Endometrial microvascular endothelial cells (primary cell): Measurements from ENCODE around the gene NAA16. TPM values are rescaled to one million over a fixed set of nuclear protein-coding genes. Genes with fewer than 3 reads are reported as not detected.
"Not testable (repeated sequence)": the region's sequence is repeated elsewhere in the genome, so short reads cannot be mapped to it uniquely, and the experiment has no call there.

Source experiments
- in situ Hi-C: cut with HindIII; loops from 2 replicates; pipeline ENCODE4 v1.10.0; 2017; ENCODE audit warnings: low sequenced_read_pairs, low pct_unique_long_range_greater_than_20kb; ENCODE audit errors: inconsistent ontology term
- total RNA-seq: library from RNA; depleted of rRNA; stranded (reverse); fragments of >200 nt; gene quantifications from one replicate; pipeline ENCODE4 v1.2.3, GENCODE V29; 2015; ENCODE audit errors: inconsistent ontology term

Gene NAA16
- total RNA-seq, 1 donor from 2014 or later, result 11.5 TPM

- in situ Hi-C loops, result no loop called here
These were observed 34.3 kb downstream of the NAA16 start for GRCh38 chr13:41345165-41345913.

DNA sequence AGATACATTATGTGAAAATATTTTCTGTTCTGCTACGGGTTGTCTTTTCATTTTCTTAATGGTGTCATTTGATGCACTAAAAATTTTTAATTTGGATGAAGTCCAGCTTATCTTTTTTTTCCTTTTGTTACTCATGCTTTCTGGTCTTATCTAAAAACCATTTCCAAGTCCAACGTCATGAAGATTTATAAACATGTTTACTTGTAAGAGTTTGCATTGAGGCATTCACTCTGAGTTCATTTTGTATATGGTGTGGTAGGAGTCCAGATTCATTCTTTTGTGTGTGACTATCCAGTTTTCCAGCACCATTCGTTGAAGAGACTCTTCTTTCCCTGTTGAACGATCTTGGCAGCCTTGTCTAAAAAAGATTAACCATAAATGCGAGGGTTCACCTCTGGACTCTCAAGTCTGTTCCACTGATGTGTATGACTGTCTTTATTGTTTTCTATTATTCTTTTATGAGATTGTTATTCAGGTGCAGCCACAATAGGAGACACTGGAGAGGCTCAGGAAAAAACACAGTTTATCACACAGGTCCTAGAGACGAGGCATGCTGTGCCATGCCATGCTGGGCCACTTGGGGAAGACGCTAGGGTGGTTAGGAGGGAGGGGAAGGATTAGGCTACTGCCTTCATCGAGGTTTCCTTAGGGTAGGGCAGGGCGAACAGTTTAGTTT lies 35.0 kb downstream of the NAA16 start:
- in situ Hi-C loops, result no loop called here

DNA sequence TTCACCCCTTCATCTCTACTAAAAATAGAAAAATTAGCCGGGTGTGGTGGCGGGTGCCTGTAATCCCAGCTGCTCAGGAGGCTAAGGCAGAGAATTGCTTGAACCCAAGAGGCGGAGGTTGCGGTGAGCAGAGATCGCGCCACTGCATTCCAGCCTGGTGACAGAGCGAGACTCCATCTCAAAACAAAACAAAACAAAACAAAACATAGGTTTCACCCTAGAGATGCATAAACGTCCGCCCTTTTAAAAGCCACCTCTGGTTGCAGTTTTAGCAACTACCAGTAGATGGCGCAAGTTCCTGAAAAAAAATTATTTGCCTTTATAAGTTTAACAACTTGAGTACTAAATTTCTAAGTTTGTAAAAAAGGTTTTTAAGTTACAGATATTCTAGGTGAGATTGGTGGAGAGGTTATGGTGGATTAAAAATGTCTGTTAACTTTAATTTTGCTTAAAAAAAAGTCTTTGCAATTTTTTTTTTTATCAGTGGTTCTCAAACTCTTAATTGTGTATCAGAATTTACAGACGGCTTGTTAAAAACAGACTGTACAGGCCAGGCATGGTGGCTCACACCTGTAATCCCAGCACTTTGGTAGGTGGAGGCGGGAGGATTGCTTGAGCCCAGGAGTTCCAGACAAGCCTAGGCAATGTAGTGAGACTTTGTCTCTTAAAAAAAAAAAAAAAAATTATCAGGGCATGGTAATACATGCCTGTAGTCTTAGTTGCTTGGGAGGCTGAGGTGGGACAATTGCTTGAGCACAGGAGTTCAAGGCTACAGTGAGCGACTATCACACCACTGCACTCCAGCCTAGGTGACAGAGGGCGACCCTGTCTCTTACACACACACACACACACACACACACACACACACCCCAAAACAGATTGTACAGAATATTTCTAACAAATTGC lies 42.1 kb downstream of the NAA16 start:
- in situ Hi-C loops, result no loop called here

GRCh38 chr13:41354416-41354815 lies 43.3 kb downstream of the NAA16 start:
- in situ Hi-C loops, result no loop called here

DNA sequence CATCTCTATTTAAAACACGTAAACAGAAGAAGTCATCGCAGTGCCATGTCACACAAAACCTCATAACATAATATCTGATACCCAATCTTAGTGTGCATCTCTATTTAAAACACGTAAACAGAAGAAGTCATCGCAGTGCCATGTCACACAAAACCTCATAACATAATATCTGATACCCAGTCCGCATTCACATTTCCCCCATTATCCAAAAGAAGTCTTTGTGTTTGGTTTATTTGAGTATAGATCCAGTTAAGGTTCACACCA lies 45.2 kb downstream of the NAA16 start:
- in situ Hi-C loops, result not testable (repeated sequence)

- in situ Hi-C loops, result no loop called here
These were observed 45.7 kb downstream of the NAA16 start for GRCh38 chr13:41356786-41357185.

- in situ Hi-C loops, result no loop called here
These were observed 50.4 kb downstream of the NAA16 start for GRCh38 chr13:41361491-41361890.

GRCh38 chr13:41364043-41364442 lies 53.0 kb downstream of the NAA16 start:
- in situ Hi-C loops, result no loop called here

DNA sequence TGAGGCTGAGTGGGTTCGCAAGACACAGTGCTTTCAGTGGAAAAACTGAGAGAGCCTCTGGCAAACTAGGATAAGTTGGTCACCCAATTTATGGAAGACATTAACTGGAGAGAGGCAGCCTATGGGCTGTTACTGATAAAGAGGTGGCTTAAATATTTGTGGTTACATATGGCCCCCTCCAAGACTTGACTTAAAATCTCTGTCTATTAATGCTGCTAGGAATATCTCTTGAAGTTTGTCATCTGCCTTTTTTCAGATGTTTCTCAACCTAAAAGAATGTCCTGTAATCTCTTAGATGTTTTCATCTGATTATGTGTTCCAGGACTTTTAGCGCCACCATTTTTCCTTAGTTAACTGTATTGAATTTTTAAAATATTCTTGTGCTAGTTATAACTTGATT lies 54.6 kb downstream of the NAA16 start:
- in situ Hi-C loops, result no loop called here

DNA sequence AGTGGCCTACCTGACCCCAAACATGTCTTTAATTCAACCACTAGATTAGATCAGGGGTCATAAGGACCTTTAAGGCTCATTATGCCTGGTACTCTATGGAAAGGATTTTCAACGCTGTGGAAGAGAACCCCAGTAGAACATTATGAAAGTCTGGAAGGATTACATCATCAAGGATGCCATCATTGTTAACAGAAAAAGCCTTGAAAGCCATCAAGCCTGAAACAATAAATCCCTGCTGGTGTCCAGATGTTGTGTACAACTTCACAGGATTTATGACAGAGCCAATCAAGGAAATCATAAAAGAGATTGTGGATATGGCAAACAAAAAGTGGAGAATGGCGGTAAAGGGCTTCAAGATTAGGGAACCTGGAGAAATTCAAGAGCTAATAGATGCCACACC lies 59.7 kb downstream of the NAA16 start:
- in situ Hi-C loops, result no loop called here

GRCh38 chr13:41377446-41377845 lies 66.4 kb downstream of the NAA16 start:
- in situ Hi-C loops, result no loop called here

DNA sequence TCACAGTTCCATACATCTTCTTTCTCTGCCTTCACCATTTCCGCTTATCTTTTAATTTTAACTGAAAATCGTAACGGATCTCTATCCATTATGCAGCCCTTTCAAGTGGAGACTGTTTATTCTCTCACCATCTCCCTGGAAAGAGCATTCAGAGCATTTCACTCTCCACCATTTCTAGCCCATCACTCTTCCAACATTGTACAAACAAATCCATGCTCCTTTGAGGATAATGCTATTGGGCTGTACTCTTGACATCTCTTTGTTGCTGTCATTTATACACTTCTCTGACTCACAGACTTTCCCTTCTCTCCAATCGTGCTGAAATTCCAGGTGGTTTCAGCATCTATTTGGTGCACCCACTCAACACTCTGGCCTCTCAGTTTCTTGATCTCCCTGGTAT lies 71.4 kb downstream of the NAA16 start:
- in situ Hi-C loops, result no loop called here

DNA sequence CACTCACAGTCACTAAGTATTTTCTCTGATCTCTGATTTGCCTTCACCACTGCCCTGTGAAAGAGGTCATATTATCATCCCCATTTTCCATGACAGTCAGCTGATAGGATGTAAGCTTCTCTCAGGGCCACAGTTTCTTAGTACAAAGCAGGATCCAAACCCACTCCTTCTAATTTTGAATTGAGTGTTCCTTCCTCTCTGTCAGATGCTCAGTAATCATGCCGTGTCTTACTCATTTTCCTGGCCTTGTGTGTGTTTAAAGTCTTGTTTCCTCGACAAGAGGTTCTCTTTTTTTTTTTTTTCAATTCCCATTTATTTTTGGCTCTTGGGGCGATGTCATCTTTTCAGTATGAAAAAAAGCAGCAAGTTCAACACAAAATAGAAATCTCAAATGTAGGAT lies 72.3 kb downstream of the NAA16 start:
- in situ Hi-C loops, result no loop called here

GRCh38 chr13:41384749-41385503 lies 73.9 kb downstream of the NAA16 start:
- in situ Hi-C loops, result no loop called here

- in situ Hi-C loops, result no loop called here
These were observed 75.1 kb downstream of the NAA16 start for GRCh38 chr13:41386211-41386610.

GRCh38 chr13:41387576-41387975 lies 76.5 kb downstream of the NAA16 start:
- in situ Hi-C loops, result no loop called here

DNA sequence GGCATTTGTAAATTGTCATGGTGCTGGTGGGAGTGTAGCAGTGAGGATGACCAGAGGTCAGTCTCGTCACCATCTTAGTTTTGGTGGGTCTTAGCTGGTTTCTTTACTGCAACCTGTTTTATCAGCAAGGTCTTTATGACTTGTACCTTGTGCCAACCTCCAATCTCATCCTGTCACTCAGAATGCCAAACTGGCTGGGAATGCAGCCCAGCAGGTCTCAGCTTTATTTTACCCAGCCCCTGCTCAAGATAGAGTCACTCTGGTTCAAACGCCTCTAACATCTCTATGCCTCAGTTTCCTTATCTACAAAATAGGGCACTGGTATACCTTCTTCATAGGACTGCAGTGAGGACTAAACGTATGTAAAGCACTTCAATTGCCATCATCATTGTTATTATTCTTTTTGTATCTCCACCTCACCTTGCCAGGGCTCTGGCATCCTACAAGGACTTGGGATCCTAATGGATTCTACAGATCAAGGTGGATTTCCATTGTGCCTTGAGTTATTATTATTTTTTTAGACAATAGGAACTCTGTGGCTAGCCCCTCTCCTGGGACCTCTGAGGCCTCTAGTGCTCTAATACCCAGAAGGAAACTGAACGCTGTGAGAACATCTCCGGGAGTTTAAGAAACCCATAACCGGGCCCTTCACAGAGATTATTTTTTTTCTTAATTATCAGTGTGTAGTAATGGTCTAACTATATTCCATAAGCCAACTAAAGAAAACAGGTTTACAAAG lies 77.2 kb downstream of the NAA16 start:
- in situ Hi-C loops, result no loop called here

- in situ Hi-C loops, result no loop called here
These were observed 78.5 kb downstream of the NAA16 start for GRCh38 chr13:41389580-41389979.

GRCh38 chr13:41394166-41394565 lies 83.1 kb downstream of the NAA16 start:
- in situ Hi-C loops, result no loop called here
